GM12878 (cell line): Measurements from ENCODE around the gene ZNF280D. TPM values are rescaled to one million over a fixed set of nuclear protein-coding genes. Genes with fewer than 3 reads are reported as not detected.

Source experiments
- ATAC-seq: fragments of 200-7000 bp; cut with Tn5 transposase; 3 replicates; pipeline ENCODE4 v1.9.1; 2020; ENCODE audit warnings: mild to moderate bottlenecking, moderate library complexity
- BruUV-seq: library from RNA; stranded (reverse); fragments of 400-500 nt; replicated peaks from 2 replicates; lab custom pipeline; 2021; lab: Mats Ljungman, UMichigan
- CTCF ChIA-PET: fragments of 300-600 bp; sonication (Branson Sonifier 250); formaldehyde crosslinking; extraction: SDS; loops from one replicate; lab custom pipeline; 2021; ENCODE audit warnings: inconsistent platforms; lab: Yijun Ruan, JAX
- POLR2A ChIA-PET: fragments of 350-600 bp; formaldehyde crosslinking; extraction: SDS; loops from one replicate; lab custom pipeline; 2021; ENCODE audit warnings: inconsistent platforms; lab: Charles Lee
- RAD21 ChIA-PET: fragments of 300-600 bp; sonication (Branson Sonifier 250); formaldehyde crosslinking; loops from one replicate; lab custom pipeline; 2023; ENCODE audit warnings: antibody characterized with exemption; ENCODE audit not compliant: unreplicated experiment; lab: Charles Lee
- SMC1A ChIA-PET: fragments of 300-600 bp; sonication (Branson Sonifier 250); formaldehyde crosslinking; loops from one replicate; lab custom pipeline; 2023; ENCODE audit not compliant: unreplicated experiment, uncharacterized antibody; lab: Charles Lee
- DNase-seq: peaks from one replicate; pipeline ENCODE4 v3.0.0-alpha.2; 2011; ENCODE audit warnings: low read depth, low spot score
- FAIRE-seq: peaks from 3 replicates; lab custom pipeline; 2011; peaks lifted over from hg19 to GRCh38; lab: Jason Lieb, UNC
- H2AFZ ChIP-seq: 2 replicates; pipeline ENCODE4 v1.6.0; 2011; ENCODE audit warnings: low read depth, low read length, control low read depth; ENCODE audit not compliant: control insufficient read depth
- H3K27ac ChIP-seq: 2 replicates; pipeline ENCODE4 v1.5.1; 2011; ENCODE audit warnings: control low read depth; ENCODE audit not compliant: control insufficient read depth, insufficient read depth
- H3K27me3 ChIP-seq, 2 experiments: replicated peaks in 1 of 2; 2 replicates each; pipeline versions ENCODE4 v1.6.0 to v1.6.1; 2011; ENCODE audit warnings: low read length in 1 of 2; ENCODE audit not compliant: control insufficient read depth in 2 of 2, insufficient read depth in 2 of 2
- H3K36me3 ChIP-seq, 2 experiments: 2 replicates each; pipeline ENCODE4 v1.5.1; 2011; ENCODE audit warnings: low read length in 1 of 2; ENCODE audit not compliant: control insufficient read depth in 2 of 2, insufficient read depth in 2 of 2
- H3K4me1 ChIP-seq: 2 replicates; pipeline ENCODE4 v1.6.1; 2011; ENCODE audit warnings: mild to moderate bottlenecking, low read length, moderate library complexity, mixed read lengths; ENCODE audit not compliant: control insufficient read depth, insufficient read depth
- H3K4me2 ChIP-seq: 2 replicates; pipeline ENCODE4 v1.6.0; 2011; ENCODE audit warnings: control low read depth; ENCODE audit not compliant: control insufficient read depth, insufficient read depth
- H3K4me3 ChIP-seq: fragments of 200-600 bp; sonication (generic); 2 replicates; pipeline ENCODE4 v1.5.1; 2016
- H3K79me2 ChIP-seq: 2 replicates; pipeline ENCODE4 v1.6.0; 2011; ENCODE audit warnings: low read length; ENCODE audit not compliant: control insufficient read depth, insufficient read depth
- H3K9ac ChIP-seq: 2 replicates; pipeline ENCODE4 v1.8.0; 2011; ENCODE audit warnings: low read length, control low read depth, mixed read lengths; ENCODE audit not compliant: control insufficient read depth, insufficient read depth
- H3K9me3 ChIP-seq: replicated peaks from 3 replicates; pipeline ENCODE4 v1.5.1; 2011; ENCODE audit warnings: mild to moderate bottlenecking, low read length; ENCODE audit not compliant: control insufficient read depth, insufficient read depth
- H4K20me1 ChIP-seq: 2 replicates; pipeline ENCODE4 v1.6.0; 2011; ENCODE audit not compliant: control insufficient read depth, insufficient read depth
- BHLHE40 ChIP-seq, 2 experiments: fragments of 450-650 bp in 1 of 2; IDR thresholded peaks; 2 replicates each; pipeline ENCODE4 v1.6.1; 2011 to 2017; ENCODE audit warnings: low read depth in 2 of 2, borderline replicate concordance in 1 of 2, improper control_type of control experiment in 1 of 2, low read length in 1 of 2, mild to moderate bottlenecking in 1 of 2
- CBX3 ChIP-seq: fragments of 200-600 bp; sonication (generic); IDR thresholded peaks from 2 replicates; pipeline ENCODE4 v1.6.1; 2016; ENCODE audit warnings: low read depth, borderline replicate concordance
- CEBPZ ChIP-seq: fragments of 150-350 bp; IDR thresholded peaks from 2 replicates; pipeline ENCODE4 v1.6.1; 2016; ENCODE audit warnings: low read depth, low read length
- CREB1 ChIP-seq: IDR thresholded peaks from 2 replicates; pipeline ENCODE4 v1.6.1; 2012; ENCODE audit warnings: low read depth, mild to moderate bottlenecking, inconsistent platforms
- GATAD2B ChIP-seq: fragments of 450-650 bp; conservative IDR thresholded peaks from 2 replicates; pipeline ENCODE4 v1.6.1; 2017; ENCODE audit warnings: low read depth, mild to moderate bottlenecking, moderate library complexity
- MXI1 ChIP-seq: fragments of 150-350 bp; IDR thresholded peaks from 2 replicates; pipeline ENCODE4 v1.6.1; 2011; ENCODE audit warnings: low read depth, mild to moderate bottlenecking, inconsistent platforms, low read length, improper control_type of control experiment
- PAX8 ChIP-seq: fragments of 450-650 bp; IDR thresholded peaks from 2 replicates; pipeline ENCODE4 v1.6.1; 2017; ENCODE audit warnings: mild to moderate bottlenecking, moderate library complexity
- SMARCA5 ChIP-seq: fragments of 450-650 bp; IDR thresholded peaks from 2 replicates; pipeline ENCODE4 v1.6.1; 2017; ENCODE audit warnings: mild to moderate bottlenecking
- SUPT20H ChIP-seq: IDR thresholded peaks from 2 replicates; pipeline ENCODE4 v1.6.1; 2011; ENCODE audit warnings: low read depth, mild to moderate bottlenecking, low read length, moderate library complexity, borderline replicate concordance; ENCODE audit not compliant: control insufficient read depth
- TCF7 ChIP-seq: IDR thresholded peaks from 2 replicates; pipeline ENCODE4 v1.6.1; 2014; ENCODE audit warnings: antibody characterized with exemption, borderline replicate concordance
- ZBED1 ChIP-seq: IDR thresholded peaks from 2 replicates; pipeline ENCODE4 v1.6.1; 2016; ENCODE audit warnings: borderline replicate concordance
- WGBS: methylation state at CpG from one replicate; pipeline ENCODE4 v1.1.6; 2016; ENCODE audit warnings: low lambda C conversion rate; ENCODE audit not compliant: insufficient replicate concordance, insufficient coverage; ENCODE audit errors: missing lambda C conversion rate; 5-methylcytosine and 5-hydroxymethylcytosine counted together
- in situ Hi-C: fragments of 300-500 bp; cut with MboI; formaldehyde crosslinking; loops from 9 replicates; pipeline ENCODE4 v1.14.3; 2018; ENCODE audit warnings: mixed read lengths
- intact Hi-C: fragments of 100-400 bp; cut with micrococcal nuclease; formaldehyde crosslinking; loops from one replicate; pipeline ENCODE4 v1.14.2; 2022; ENCODE audit not compliant: unreplicated experiment
- polyA plus RNA-seq, 11 experiments: library from polyadenylated mRNA; depleted of rRNA in 4 of 11; unstranded in 6 of 11; stranded (reverse) in 5 of 11; fragments of >200 nt; fragmentation: Nextera tagmentation in 4 of 11; fragmentation: Illumina TruSeq in 1 of 11; extraction: Ambion mirVana in 4 of 11; extraction: Trizol in 1 of 11; gene quantifications; 1 replicate in 1 of 11; 2 replicates in 10 of 11; pipeline versions ENCODE4 v1.2.1 to v1.2.3, GENCODE V29; 2011 to 2016; ENCODE audit warnings: inconsistent platforms in 2 of 11, missing spikeins in 2 of 11, low read depth in 1 of 11
- total RNA-seq, 4 experiments: library from RNA; depleted of rRNA in 3 of 4; stranded (reverse); fragments of >200 nt in 3 of 4; fragmentation: Illumina TruSeq in 1 of 4; extraction: Trizol in 1 of 4; gene quantifications; 2 replicates each; pipeline versions ENCODE4 v1.2.1 to v1.2.3, GENCODE V29; 2013 to 2021

Gene ZNF280D
- total and polyA plus RNA-seq, 10 of the 15 experiments (the other 5 are each of a cell fraction or from before 2014, with no cell fraction given), result 5.6 to 18.6 (median 8.6) TPM

GRCh38 chr15:56600380-56600779 lies 132.9 kb downstream of the ZNF280D start:
- H3K9ac ChIP-seq, result no peak overlapping the region
- no peak overlapping the region for H3K27ac ChIP-seq
- BruUV-seq, result no TSS peak
- DNase-seq, result no peak
- no peaks in the 10 kb centered on the region; the same call in 2 of the 3 replicates for H3K9me3 ChIP-seq
- RAD21 ChIA-PET, result no interaction called here
- no peak overlapping the region for H3K4me2 ChIP-seq
- CTCF ChIA-PET, result no interaction called here
- H3K4me3 ChIP-seq, result no peak overlapping the region
- FAIRE-seq, result no peak
- no peaks in the 10 kb centered on the region for H4K20me1 ChIP-seq
- ATAC-seq, result no peak
- WGBS, result 29% methylated on average over 1 of the region's 1 CpG
- no peaks in the 10 kb centered on the region for H3K4me1 ChIP-seq
- in situ Hi-C loops, result no loop called here
- no peaks in the 10 kb centered on the region for H3K27me3 ChIP-seq
- no peaks in the 10 kb centered on the region for H3K79me2 ChIP-seq
- TF ChIP-seq TCF7, result no peak
- intact Hi-C loops, result no loop called here
- SMC1A ChIA-PET, result no interaction called here
- POLR2A ChIA-PET, result no interaction called here
- H3K36me3 ChIP-seq, result no peaks in the 10 kb centered on the region
- H2AFZ ChIP-seq, result no peak overlapping the region

- H3K27ac ChIP-seq, result no peak overlapping the region
- H3K4me1 ChIP-seq, result no peaks in the 10 kb centered on the region
- BruUV-seq, result no TSS peak
- H3K4me2 ChIP-seq, result no peak overlapping the region
- TF ChIP-seq BHLHE40 (IDR thresholded peaks at IDR 0.05; ENCODE audit: borderline replicate concordance in 1 of 2, low read depth in 2 of 2, low read length in 1 of 2), result no peak
- no peak for TF ChIP-seq CEBPZ
- TF ChIP-seq CBX3, result no peak
- TF ChIP-seq PAX8, result no peak
- TF ChIP-seq MXI1, result no peak
- TF ChIP-seq GATAD2B, result no peak
- TF ChIP-seq CREB1, result no peak
- TF ChIP-seq SMARCA5, result no peak
- no peak for TF ChIP-seq ZBED1
- no peak for TF ChIP-seq SUPT20H
- ChIA-PET SMC1A (no interaction called here), RAD21 (no interaction called here), CTCF (no interaction called here), POLR2A (no interaction called here)
- no peak for DNase-seq
- no peaks in the 10 kb centered on the region for H3K36me3 ChIP-seq
- WGBS, result 62% methylated on average over 5 of the region's 5 CpGs
- no peaks in the 10 kb centered on the region for H3K27me3 ChIP-seq
- no peak for FAIRE-seq
- no peaks in the 10 kb centered on the region for H3K79me2 ChIP-seq
- intact Hi-C loops (no loop called here), in situ Hi-C loops (no loop called here)
- no peak for ATAC-seq
- H3K9ac ChIP-seq, result no peak overlapping the region
- H2AFZ ChIP-seq, result no peak overlapping the region
- H3K9me3 ChIP-seq, result no peaks in the 10 kb centered on the region; the same call in 2 of the 3 replicates
- H4K20me1 ChIP-seq, result no peaks in the 10 kb centered on the region
- H3K4me3 ChIP-seq, result no peak overlapping the region
Observed at GRCh38 chr15:56598991-56599390, 134.3 kb downstream of the ZNF280D start.
